Fibroblast of skin of abdomen (primary cell): ENCODE data around the gene COX6B1.
A peak's percentile ranks its signal among the peaks of the same experiment; 100 is the strongest.
"Not testable (repeated sequence)": the region's sequence is repeated elsewhere in the genome, so short reads cannot be mapped to it uniquely, and the experiment has no call there.

Experiments used
- DNase-seq: peaks from one replicate; pipeline ENCODE4 v3.0.0-alpha.2; 2013

Gene COX6B1

GRCh38 chr19:35666251-35666913 is 18.3 kb downstream of the COX6B1 start, which contains the start of gene UPK1A:
Gene UPK1A, plus strand, starts transcription at chr19:35666517. Its CDS starts 296 bp downstream, at chr19:35666813.
- no peak for DNase-seq

- no peak for DNase-seq
Measured at GRCh38 chr19:35669566-35669965, 21.4 kb downstream of the COX6B1 start.

GRCh38 chr19:35669974-35670373 is 21.9 kb downstream of the COX6B1 start:
- DNase-seq = no peak

- DNase-seq = no peak
Measured at GRCh38 chr19:35670686-35671085, 22.6 kb downstream of the COX6B1 start.

GRCh38 chr19:35671818-35672217 is 23.7 kb downstream of the COX6B1 start:
- no peak for DNase-seq

GRCh38 chr19:35673121-35673804 is 25.1 kb downstream of the COX6B1 start:
- DNase-seq = peak; percentile 11

GRCh38 chr19:35675589-35676140 is 27.5 kb downstream of the COX6B1 start:
- no peak for DNase-seq

GRCh38 chr19:35689836-35690235 is 41.7 kb downstream of the COX6B1 start:
- DNase-seq = peak; percentile 9

GRCh38 chr19:35691106-35691505 is 43.0 kb downstream of the COX6B1 start:
- DNase-seq = not testable (repeated sequence)

GRCh38 chr19:35692010-35692409 is 43.9 kb downstream of the COX6B1 start:
- DNase-seq = no peak

GRCh38 chr19:35693422-35693821 is 45.3 kb downstream of the COX6B1 start:
- DNase-seq = no peak

GRCh38 chr19:35693835-35694599 is 45.9 kb downstream of the COX6B1 start:
- peak; percentile 82 for DNase-seq

- no peak for DNase-seq
Measured at GRCh38 chr19:35695895-35696422, 47.8 kb downstream of the COX6B1 start.

GRCh38 chr19:35696835-35697234 is 48.7 kb downstream of the COX6B1 start:
- no peak for DNase-seq

- DNase-seq = peak; percentile 97
Measured at GRCh38 chr19:35702223-35703012, 54.3 kb downstream of the COX6B1 start.

- no peak for DNase-seq
Measured at GRCh38 chr19:35703343-35703742, 55.2 kb downstream of the COX6B1 start.

- DNase-seq = peak; percentile 56
Measured at GRCh38 chr19:35704218-35704617, 56.1 kb downstream of the COX6B1 start, which contains the start of gene ZBTB32. Gene ZBTB32, plus strand, starts transcription at chr19:35704558. Its CDS starts 10,069 bp downstream, at chr19:35714627.
